ENCODE data around the gene VWA1.

The VWA1 gene

DNA sequence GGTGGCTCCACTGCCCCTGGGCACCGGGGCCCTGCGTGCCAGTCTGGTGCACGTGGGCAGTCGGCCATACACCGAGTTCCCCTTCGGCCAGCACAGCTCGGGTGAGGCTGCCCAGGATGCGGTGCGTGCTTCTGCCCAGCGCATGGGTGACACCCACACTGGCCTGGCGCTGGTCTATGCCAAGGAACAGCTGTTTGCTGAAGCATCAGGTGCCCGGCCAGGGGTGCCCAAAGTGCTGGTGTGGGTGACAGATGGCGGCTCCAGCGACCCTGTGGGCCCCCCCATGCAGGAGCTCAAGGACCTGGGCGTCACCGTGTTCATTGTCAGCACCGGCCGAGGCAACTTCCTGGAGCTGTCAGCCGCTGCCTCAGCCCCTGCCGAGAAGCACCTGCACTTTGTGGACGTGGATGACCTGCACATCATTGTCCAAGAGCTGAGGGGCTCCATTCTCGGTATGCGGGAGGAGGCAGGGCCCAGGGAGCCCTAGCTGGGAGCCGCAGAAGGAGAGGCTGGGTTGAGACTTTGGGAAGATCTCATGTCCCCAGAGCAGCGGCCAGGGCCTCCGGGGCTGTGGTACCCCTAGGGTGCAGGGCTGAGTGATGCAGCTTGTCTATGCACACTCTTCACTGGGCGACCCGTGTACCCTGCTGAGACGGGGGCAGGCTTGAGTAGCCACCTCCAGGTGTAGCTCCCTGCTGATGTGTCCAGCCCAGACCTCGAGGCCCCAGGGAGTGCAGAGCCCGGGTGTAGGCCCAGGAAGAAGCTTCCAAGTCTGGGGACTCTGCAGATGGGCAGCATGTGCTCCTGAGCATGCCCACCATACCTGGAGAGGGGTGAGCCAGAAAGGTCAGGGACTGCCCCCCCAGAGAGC, 1.8 kb downstream of the VWA1 start:
- peak; percentile 65 for DNase-seq (ENCODE audit: low spot score)
- no peak for ATAC-seq (ENCODE audit: low read depth)
- no peaks in the 10 kb centered on the region for H3K27me3 ChIP-seq (ENCODE audit: insufficient read depth, poor library complexity, severe bottlenecking)

DNA sequence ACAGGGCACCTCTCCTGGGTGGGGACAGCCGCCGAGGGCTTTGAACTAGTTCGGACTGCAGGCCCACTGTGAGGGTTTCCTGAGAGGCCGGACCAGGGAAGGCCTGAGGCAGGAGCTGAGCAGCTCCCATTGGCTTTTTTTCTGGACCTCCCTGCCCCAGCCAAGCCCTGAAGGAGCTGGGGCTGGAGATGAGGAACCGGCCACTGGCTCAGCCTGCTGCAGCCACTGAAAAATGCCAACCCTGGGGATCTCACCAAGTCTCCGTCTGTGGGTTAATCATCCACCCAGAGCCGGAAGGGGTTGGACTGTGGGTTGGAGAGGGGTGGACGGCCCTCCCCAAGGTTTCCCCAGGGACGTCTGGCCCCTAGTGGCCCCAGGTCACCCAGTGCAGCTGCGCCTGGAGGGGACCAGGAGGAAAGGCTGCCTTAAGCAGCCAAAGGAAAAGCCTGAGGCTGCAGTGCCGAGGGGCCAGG, 2.5 kb downstream of the VWA1 start:
- Histone ChIP-seq H3K9me3 (ENCODE audit: severe bottlenecking) (no peaks in the 10 kb centered on the region), H3K4me1 (ENCODE audit: insufficient read depth, poor library complexity, severe bottlenecking) (peaks cover 8% of the 10 kb centered on the region), H3K27me3 (ENCODE audit: insufficient read depth, poor library complexity, severe bottlenecking) (no peaks in the 10 kb centered on the region), H3K27ac (ENCODE audit: poor library complexity, severe bottlenecking) (no peak overlapping the region), H3K4me3 (ENCODE audit: severe bottlenecking) (no peak overlapping the region), H3K36me3 (ENCODE audit: low read depth) (no peaks in the 10 kb centered on the region)
- TF ChIP-seq, protein P1, sequence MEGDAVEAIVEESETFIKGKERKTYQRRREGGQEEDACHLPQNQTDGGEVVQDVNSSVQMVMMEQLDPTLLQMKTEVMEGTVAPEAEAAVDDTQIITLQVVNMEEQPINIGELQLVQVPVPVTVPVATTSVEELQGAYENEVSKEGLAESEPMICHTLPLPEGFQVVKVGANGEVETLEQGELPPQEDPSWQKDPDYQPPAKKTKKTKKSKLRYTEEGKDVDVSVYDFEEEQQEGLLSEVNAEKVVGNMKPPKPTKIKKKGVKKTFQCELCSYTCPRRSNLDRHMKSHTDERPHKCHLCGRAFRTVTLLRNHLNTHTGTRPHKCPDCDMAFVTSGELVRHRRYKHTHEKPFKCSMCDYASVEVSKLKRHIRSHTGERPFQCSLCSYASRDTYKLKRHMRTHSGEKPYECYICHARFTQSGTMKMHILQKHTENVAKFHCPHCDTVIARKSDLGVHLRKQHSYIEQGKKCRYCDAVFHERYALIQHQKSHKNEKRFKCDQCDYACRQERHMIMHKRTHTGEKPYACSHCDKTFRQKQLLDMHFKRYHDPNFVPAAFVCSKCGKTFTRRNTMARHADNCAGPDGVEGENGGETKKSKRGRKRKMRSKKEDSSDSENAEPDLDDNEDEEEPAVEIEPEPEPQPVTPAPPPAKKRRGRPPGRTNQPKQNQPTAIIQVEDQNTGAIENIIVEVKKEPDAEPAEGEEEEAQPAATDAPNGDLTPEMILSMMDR (IDR thresholded peaks at IDR 0.05; ENCODE audit: poor library complexity, severe bottlenecking) = no peak
- ATAC-seq (ENCODE audit: low read depth) = no peak
- DNase-seq (ENCODE audit: low spot score) = peak; percentile 65

More for the DNA sequence above, 1.8 kb downstream of the VWA1 start:
- H3K36me3 ChIP-seq (ENCODE audit: low read depth) = no peaks in the 10 kb centered on the region
- TF ChIP-seq, protein P1 (IDR thresholded peaks at IDR 0.05; ENCODE audit: poor library complexity, severe bottlenecking) = no peak
- H3K9me3 ChIP-seq (ENCODE audit: severe bottlenecking) = no peaks in the 10 kb centered on the region
- no peak overlapping the region for H3K4me3 ChIP-seq (ENCODE audit: severe bottlenecking)
- H3K4me1 ChIP-seq (ENCODE audit: insufficient read depth, poor library complexity, severe bottlenecking) = peaks cover 9% of the 10 kb centered on the region
- no peak overlapping the region for H3K27ac ChIP-seq (ENCODE audit: poor library complexity, severe bottlenecking)

GRCh38 chr1:1438531-1439381, 3.3 kb downstream of the VWA1 start:
- Histone ChIP-seq H3K27me3 (ENCODE audit: insufficient read depth, poor library complexity, severe bottlenecking) (no peaks in the 10 kb centered on the region), H3K27ac (ENCODE audit: poor library complexity, severe bottlenecking) (no peak overlapping the region), H3K4me1 (ENCODE audit: insufficient read depth, poor library complexity, severe bottlenecking) (peaks cover under 1% of the 10 kb centered on the region), H3K36me3 (ENCODE audit: low read depth) (no peaks in the 10 kb centered on the region), H3K9me3 (ENCODE audit: severe bottlenecking) (no peaks in the 10 kb centered on the region), H3K4me3 (ENCODE audit: severe bottlenecking) (no peak overlapping the region)
- TF ChIP-seq, protein P1 (IDR thresholded peaks at IDR 0.05; ENCODE audit: poor library complexity, severe bottlenecking) = no peak
- ATAC-seq (ENCODE audit: low read depth) (no peak), DNase-seq (ENCODE audit: low spot score) (peak; percentile 64)

GRCh38 chr1:1439546-1440261, 4.2 kb downstream of the VWA1 start:
- Histone ChIP-seq H3K27ac (ENCODE audit: poor library complexity, severe bottlenecking) (no peak overlapping the region), H3K4me1 (ENCODE audit: insufficient read depth, poor library complexity, severe bottlenecking) (no peaks in the 10 kb centered on the region), H3K9me3 (ENCODE audit: severe bottlenecking) (no peaks in the 10 kb centered on the region), H3K36me3 (ENCODE audit: low read depth) (no peaks in the 10 kb centered on the region), H3K27me3 (ENCODE audit: insufficient read depth, poor library complexity, severe bottlenecking) (no peaks in the 10 kb centered on the region), H3K4me3 (ENCODE audit: severe bottlenecking) (no peak overlapping the region)
- no peak for ATAC-seq (ENCODE audit: low read depth)
- TF ChIP-seq, protein P1 (IDR thresholded peaks at IDR 0.05; ENCODE audit: poor library complexity, severe bottlenecking) = no peak
- peak; percentile 59 for DNase-seq (ENCODE audit: low spot score)

All from RWPE2 (cell line).